Neural cell (in vitro differentiated cells): ENCODE measurements around the gene AK5. TPM values are rescaled to one million over a fixed set of nuclear protein-coding genes. Genes with fewer than 3 reads are reported as not detected.

Experiments used
- H2AFZ ChIP-seq: fragments of 200-600, 300-800 bp; sonication (generic), shearing (Covaris generic); 2 replicates; pipeline ENCODE4 v1.6.0; 2014; ENCODE audit warnings: low read depth, mild to moderate bottlenecking, antibody characterized with exemption, low read length, moderate library complexity
- H3F3A ChIP-seq: fragments of 200-600 bp; shearing (Covaris generic); 2 replicates; pipeline ENCODE4 v1.6.1; 2016; ENCODE audit warnings: mild to moderate bottlenecking, moderate library complexity, mixed read lengths, antibody characterized with exemption, low read length; ENCODE audit not compliant: insufficient read depth, poor library complexity, severe bottlenecking
- H3K27ac ChIP-seq: fragments of 200-600, 300-800 bp; sonication (generic), shearing (Covaris generic); 2 replicates; pipeline ENCODE4 v1.5.1; 2014; ENCODE audit warnings: mild to moderate bottlenecking, low read length, moderate library complexity
- H3K27me3 ChIP-seq: fragments of 300-800, 200-600 bp; sonication (generic), shearing (Covaris generic); 2 replicates; pipeline ENCODE4 v1.6.0; 2014; ENCODE audit warnings: mild to moderate bottlenecking, low read depth, low read length, moderate library complexity; ENCODE audit not compliant: insufficient read depth
- H3K36me3 ChIP-seq: fragments of 300-800, 200-600 bp; sonication (generic), shearing (Covaris generic); 2 replicates; pipeline ENCODE4 v1.5.1; 2014; ENCODE audit warnings: mild to moderate bottlenecking, antibody characterized with exemption, low read length, moderate library complexity; ENCODE audit not compliant: insufficient read depth
- H3K4me2 ChIP-seq: fragments of 300-800, 200-600 bp; sonication (generic), shearing (Covaris generic); 2 replicates; pipeline ENCODE4 v1.6.0; 2014; ENCODE audit warnings: mild to moderate bottlenecking, low read length
- H3K4me3 ChIP-seq: fragments of 300-800, 200-600 bp; sonication (generic), shearing (Covaris generic); 2 replicates; pipeline ENCODE4 v1.5.1; 2014; ENCODE audit warnings: mild to moderate bottlenecking, low read length, moderate library complexity
- H3K79me2 ChIP-seq: fragments of 200-600 bp; shearing (Covaris generic); replicated peaks from 2 replicates; pipeline ENCODE4 v1.6.0; 2014; ENCODE audit warnings: mild to moderate bottlenecking, low read length, moderate library complexity; ENCODE audit not compliant: insufficient read depth
- H3K9ac ChIP-seq: fragments of 300-800, 200-600 bp; sonication (generic), shearing (Covaris generic); 2 replicates; pipeline ENCODE4 v1.6.1; 2016; ENCODE audit warnings: mild to moderate bottlenecking, low read length, mixed read lengths
- H3K9me2 ChIP-seq: fragments of 200-600 bp; shearing (Covaris generic); 2 replicates; pipeline ENCODE4 v1.6.1; 2016; ENCODE audit warnings: mild to moderate bottlenecking, low read length, mixed read lengths; ENCODE audit not compliant: insufficient read depth
- H3K9me3 ChIP-seq: fragments of 200-600, 300-800 bp; sonication (generic), shearing (Covaris generic); 2 replicates; pipeline ENCODE4 v1.6.1; 2016; ENCODE audit warnings: mild to moderate bottlenecking, mixed run types, low read length, moderate library complexity, mixed read lengths
- H4K20me1 ChIP-seq: fragments of 200-600 bp; shearing (Covaris generic); 2 replicates; pipeline ENCODE4 v1.6.1; 2016; ENCODE audit warnings: mild to moderate bottlenecking, mixed run types; ENCODE audit not compliant: insufficient read depth
- CTCF ChIP-seq: fragments of 450-650 bp; IDR thresholded peaks from 2 replicates; pipeline ENCODE4 v1.5.1; 2014; ENCODE audit warnings: antibody characterized with exemption, mild to moderate bottlenecking, moderate library complexity; ENCODE audit not compliant: poor library complexity, severe bottlenecking
- EP300 ChIP-seq: fragments of 450-650 bp; conservative IDR thresholded peaks from 2 replicates; pipeline ENCODE4 v1.6.1; 2014; ENCODE audit warnings: antibody characterized with exemption, mild to moderate bottlenecking, moderate library complexity; ENCODE audit not compliant: poor library complexity, severe bottlenecking
- EZH2 ChIP-seq: fragments of 200-600, 300-800 bp; shearing (Covaris generic), sonication (generic); IDR thresholded peaks from 2 replicates; pipeline ENCODE4 v1.6.1; 2014; ENCODE audit warnings: antibody characterized with exemption, low read length, borderline replicate concordance, mild to moderate bottlenecking; ENCODE audit not compliant: insufficient read depth, poor library complexity, severe bottlenecking
- MXI1 ChIP-seq: fragments of 450-650 bp; conservative IDR thresholded peaks from 2 replicates; pipeline ENCODE4 v1.6.1; 2014; ENCODE audit warnings: antibody characterized with exemption, mild to moderate bottlenecking; ENCODE audit not compliant: poor library complexity, severe bottlenecking
- POLR2AphosphoS5 ChIP-seq: IDR thresholded peaks from 2 replicates; pipeline ENCODE4 v1.6.1; 2012
- RAD21 ChIP-seq: fragments of 450-650 bp; conservative IDR thresholded peaks from 2 replicates; pipeline ENCODE4 v1.6.1; 2014; ENCODE audit warnings: antibody characterized with exemption, mild to moderate bottlenecking, moderate library complexity
- REST ChIP-seq: IDR thresholded peaks from 2 replicates; pipeline ENCODE4 v1.6.1; 2012; ENCODE audit warnings: borderline replicate concordance
- SMC3 ChIP-seq: fragments of 450-650 bp; conservative IDR thresholded peaks from 2 replicates; pipeline ENCODE4 v1.6.1; 2014; ENCODE audit warnings: antibody characterized with exemption, mild to moderate bottlenecking, moderate library complexity; ENCODE audit not compliant: poor library complexity
- TAF1 ChIP-seq: IDR thresholded peaks from 2 replicates; pipeline ENCODE4 v1.6.1; 2012; ENCODE audit warnings: low read depth
- polyA plus RNA-seq: library from polyadenylated mRNA; depleted of rRNA; stranded (reverse); fragments of >200 nt; gene quantifications from 2 replicates; pipeline ENCODE4 v1.2.3, GENCODE V29; 2014

AK5 gene
- polyA plus RNA-seq, 1 donor from 2014 or later, result 7.1 TPM

- Histone ChIP-seq H3K9ac (no peak overlapping the region), H3F3A (no peaks in the 10 kb centered on the region), H3K4me3 (no peak overlapping the region), H3K9me2 (no peaks in the 10 kb centered on the region), H3K9me3 (no peaks in the 10 kb centered on the region), H4K20me1 (no peaks in the 10 kb centered on the region), H3K27me3 (no peaks in the 10 kb centered on the region), H3K27ac (no peak overlapping the region), H3K36me3 (no peaks in the 10 kb centered on the region), H3K4me2 (no peak overlapping the region), H3K79me2 (no peaks in the 10 kb centered on the region), H2AFZ (no peak overlapping the region)
- TF ChIP-seq EP300, result no peak
- no peak for TF ChIP-seq MXI1
- TF ChIP-seq EZH2, result no peak
- TF ChIP-seq POLR2AphosphoS5, result no peak
- TF ChIP-seq CTCF, result no peak
- TF ChIP-seq SMC3, result no peak
- no peak for TF ChIP-seq TAF1
- no peak for TF ChIP-seq RAD21
- TF ChIP-seq REST, result no peak
These were observed 185.9 kb downstream of the AK5 start for GRCh38 chr1:77467741-77468140.

GRCh38 chr1:77468257-77468948 lies 186.6 kb downstream of the AK5 start:
- no peak for TF ChIP-seq REST
- TF ChIP-seq SMC3, result no peak
- TF ChIP-seq EZH2, result no peak
- TF ChIP-seq RAD21, result no peak
- TF ChIP-seq MXI1, result no peak
- TF ChIP-seq CTCF, result no peak
- TF ChIP-seq TAF1, result no peak
- TF ChIP-seq POLR2AphosphoS5, result no peak
- no peak for TF ChIP-seq EP300
- Histone ChIP-seq H3K79me2 (no peaks in the 10 kb centered on the region), H3K9me3 (no peaks in the 10 kb centered on the region), H3K9ac (no peak overlapping the region), H3F3A (no peaks in the 10 kb centered on the region), H3K36me3 (no peaks in the 10 kb centered on the region), H3K9me2 (no peaks in the 10 kb centered on the region), H2AFZ (no peak overlapping the region), H3K27ac (no peak overlapping the region), H3K27me3 (no peaks in the 10 kb centered on the region), H4K20me1 (no peaks in the 10 kb centered on the region), H3K4me3 (no peak overlapping the region), H3K4me2 (no peak overlapping the region)
